Fibroblast of the aortic adventitia (primary cell): ENCODE measurements around the gene GTF3C5. TPM values are rescaled to one million over a fixed set of nuclear protein-coding genes. Genes with fewer than 3 reads are reported as not detected.

Experiments used
- DNase-seq: peaks from one replicate; pipeline ENCODE4 v3.0.0-alpha.2; 2010; ENCODE audit warnings: low read depth
- H3K4me3 ChIP-seq: 2 replicates; pipeline ENCODE4 v1.5.1; 2011; ENCODE audit warnings: low read depth, mild to moderate bottlenecking, control low read depth, low read length, moderate library complexity
- total RNA-seq: library from RNA; depleted of rRNA; stranded (reverse); fragments of >200 nt; gene quantifications from 2 replicates; pipeline ENCODE4 v1.2.3, GENCODE V29; 2012; ENCODE audit warnings: low replicate concordance
- TF ChIP-seq, protein P1 (sequence below): IDR thresholded peaks from 2 replicates; pipeline ENCODE4 v1.5.1; 2011; ENCODE audit warnings: mild to moderate bottlenecking, low read length, control low read depth, inconsistent platforms; ENCODE audit not compliant: insufficient read depth

The GTF3C5 gene
- total RNA-seq, 1 donor = 33.9 TPM

DNA sequence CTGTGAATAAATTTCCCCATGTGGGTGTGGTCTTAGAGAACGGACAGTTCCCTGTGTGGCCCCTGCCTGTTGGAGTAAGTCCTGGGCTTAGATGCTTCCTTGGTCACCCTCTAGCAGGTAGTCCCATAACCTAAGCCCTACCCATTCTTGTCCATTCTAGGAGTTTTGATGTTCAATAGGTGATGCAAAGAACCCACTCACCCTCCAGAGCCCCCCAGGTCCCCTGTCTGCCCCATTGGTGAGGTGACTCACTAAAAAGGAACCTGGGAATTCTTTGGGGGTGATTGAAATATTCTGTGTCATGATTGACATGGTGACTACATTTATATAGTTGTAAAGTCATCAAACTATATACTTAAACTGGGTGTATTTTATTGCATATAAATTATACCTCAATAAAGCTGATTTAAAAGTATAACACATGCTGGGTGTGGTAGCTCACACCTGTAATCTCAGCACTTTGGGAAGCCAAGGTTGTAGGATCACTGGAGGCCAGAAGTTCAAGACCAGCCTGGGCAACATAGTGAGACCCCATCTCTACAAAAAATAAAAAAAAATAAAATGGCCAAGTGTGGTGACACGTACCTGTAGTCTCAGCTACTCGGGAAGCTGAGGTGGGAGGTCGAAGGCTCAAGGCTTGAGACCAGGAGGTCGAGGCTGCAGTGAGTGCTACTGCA is 20.8 kb upstream of the GTF3C5 start:
- DNase-seq = no peak
- TF ChIP-seq, protein P1, sequence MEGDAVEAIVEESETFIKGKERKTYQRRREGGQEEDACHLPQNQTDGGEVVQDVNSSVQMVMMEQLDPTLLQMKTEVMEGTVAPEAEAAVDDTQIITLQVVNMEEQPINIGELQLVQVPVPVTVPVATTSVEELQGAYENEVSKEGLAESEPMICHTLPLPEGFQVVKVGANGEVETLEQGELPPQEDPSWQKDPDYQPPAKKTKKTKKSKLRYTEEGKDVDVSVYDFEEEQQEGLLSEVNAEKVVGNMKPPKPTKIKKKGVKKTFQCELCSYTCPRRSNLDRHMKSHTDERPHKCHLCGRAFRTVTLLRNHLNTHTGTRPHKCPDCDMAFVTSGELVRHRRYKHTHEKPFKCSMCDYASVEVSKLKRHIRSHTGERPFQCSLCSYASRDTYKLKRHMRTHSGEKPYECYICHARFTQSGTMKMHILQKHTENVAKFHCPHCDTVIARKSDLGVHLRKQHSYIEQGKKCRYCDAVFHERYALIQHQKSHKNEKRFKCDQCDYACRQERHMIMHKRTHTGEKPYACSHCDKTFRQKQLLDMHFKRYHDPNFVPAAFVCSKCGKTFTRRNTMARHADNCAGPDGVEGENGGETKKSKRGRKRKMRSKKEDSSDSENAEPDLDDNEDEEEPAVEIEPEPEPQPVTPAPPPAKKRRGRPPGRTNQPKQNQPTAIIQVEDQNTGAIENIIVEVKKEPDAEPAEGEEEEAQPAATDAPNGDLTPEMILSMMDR = no peak
- H3K4me3 ChIP-seq = no peak overlapping the region

DNA sequence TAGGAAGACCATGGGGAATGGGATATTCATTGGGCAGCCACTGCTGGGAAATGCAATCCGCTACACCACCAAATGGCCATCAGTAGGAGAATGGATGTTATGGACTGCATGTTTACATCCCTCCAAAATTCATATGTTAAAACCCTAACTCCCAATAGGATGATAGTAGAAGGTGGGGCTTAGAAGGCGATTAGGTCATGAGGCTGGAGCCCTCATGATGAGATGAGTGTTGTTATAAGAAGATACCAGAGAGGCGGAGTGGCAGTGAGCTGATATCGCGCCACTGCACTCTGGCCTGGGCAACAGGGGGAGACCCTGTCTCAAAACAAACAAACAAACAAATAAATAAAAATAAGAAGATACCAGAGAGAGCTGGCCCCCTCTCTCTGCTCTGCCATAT is 16.1 kb upstream of the GTF3C5 start:
- TF ChIP-seq, protein P1 = no peak
- DNase-seq = no peak
- H3K4me3 ChIP-seq = no peak overlapping the region

DNA sequence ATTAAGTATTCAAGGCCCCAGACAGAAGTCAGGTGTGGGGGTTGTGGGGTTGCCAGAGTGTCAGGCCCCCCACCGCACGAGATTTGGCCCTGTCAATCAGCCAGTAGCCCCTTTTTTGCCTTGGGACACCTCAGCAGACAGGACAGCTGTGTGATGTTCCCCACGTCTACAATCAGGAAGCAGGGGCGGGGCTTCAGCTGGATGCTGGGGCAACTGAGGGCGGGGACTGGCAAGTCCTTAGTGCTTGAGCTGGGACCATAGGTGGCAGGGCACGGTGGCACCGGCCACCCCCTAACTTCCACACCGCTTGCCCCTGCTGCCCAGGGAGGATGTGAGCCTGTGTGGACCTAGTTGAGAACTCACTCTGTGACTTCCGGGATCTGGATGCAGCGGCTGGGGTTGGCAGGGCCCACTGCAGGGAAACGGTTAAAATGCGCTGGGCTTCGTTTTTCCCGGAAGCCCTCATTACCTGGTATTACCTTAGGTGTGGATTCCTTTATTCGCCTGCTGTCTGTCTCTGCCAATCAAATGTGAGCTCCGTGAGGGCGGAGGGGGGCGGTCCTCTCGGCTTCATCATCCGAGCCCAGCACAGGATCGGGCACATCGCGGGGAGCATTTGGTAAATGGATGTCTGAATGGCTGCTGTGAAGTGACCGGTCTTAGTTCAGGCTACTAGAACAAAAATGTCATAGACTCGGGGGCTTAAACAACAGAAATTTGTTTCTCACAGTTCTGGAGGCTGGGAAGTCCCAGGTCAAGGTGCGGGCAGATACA is 7.5 kb upstream of the GTF3C5 start:
- no peak for DNase-seq
- TF ChIP-seq, protein P1 = no peak
- no peak overlapping the region for H3K4me3 ChIP-seq

DNA sequence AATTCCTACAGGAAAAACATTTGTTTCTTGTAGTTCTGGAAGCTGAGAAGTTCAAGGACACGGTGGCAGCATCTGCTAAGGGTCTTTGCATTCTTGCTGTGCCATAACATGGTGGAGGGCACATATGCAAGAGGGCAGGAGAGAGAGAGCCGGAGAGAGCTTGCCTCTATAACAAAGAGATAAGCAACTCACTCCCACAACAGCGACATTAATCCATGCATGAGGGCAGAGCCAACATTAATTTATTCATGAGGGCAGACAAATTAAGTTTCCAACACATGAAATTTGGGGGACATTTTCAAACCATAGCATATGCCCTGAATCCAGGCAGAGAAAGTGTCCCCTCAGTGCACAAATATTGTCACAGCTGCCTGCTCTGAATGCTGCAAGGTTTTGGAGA is 4.4 kb upstream of the GTF3C5 start:
- H3K4me3 ChIP-seq = no peak overlapping the region
- DNase-seq = no peak
- TF ChIP-seq, protein P1 = no peak

DNA sequence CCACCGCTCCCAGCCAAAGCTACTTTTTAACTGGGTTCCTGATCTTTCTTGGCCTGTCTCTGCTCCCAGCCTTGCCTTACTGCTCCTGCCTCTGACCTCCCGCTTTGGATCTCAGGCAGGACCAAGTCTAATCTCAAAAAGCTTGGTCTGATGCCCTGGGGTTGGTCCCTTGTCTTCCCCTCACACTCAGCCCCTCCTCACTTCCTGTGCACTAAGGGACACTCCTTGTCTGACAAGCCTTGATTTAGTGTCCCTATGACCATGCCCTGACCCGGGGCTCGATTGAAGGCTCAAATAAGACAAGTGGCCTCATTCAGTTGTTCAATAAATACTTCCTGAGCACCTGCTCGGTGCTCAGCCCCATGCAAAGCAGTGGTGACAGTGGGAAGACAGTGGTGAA is 3.7 kb upstream of the GTF3C5 start:
- no peak for DNase-seq
- H3K4me3 ChIP-seq = no peak overlapping the region
- TF ChIP-seq, protein P1 = no peak

DNA sequence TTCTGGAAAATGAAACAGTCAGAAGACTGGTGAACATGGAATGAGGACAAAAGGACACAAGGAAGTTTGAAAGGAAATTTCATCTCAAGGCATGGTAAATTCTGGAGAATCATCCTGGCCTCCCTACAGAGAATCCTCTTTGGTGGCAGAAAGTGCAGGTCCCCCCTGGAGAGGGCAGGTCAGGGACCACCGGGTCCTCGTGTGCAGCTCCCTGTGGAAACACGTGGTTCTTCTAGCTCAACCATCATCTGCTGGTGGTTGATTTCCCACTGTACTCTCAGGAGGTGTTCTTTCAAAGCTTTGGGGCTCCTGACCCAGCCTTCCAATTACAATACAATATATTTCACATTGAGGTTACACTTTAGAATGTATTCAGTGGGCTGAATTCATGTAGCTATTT is 2.6 kb upstream of the GTF3C5 start:
- TF ChIP-seq, protein P1 = no peak
- H3K4me3 ChIP-seq = no peak overlapping the region
- DNase-seq = no peak
